GM21825 (cell line): ENCODE measurements around the gene VIPR2.
"Not testable (repeated sequence)": the region's sequence is repeated elsewhere in the genome, so short reads cannot be mapped to it uniquely, and the experiment has no call there.

Experiments
- ATAC-seq: cut with Tn5 transposase; IDR thresholded peaks from one replicate; pipeline ENCODE4 v1.9.1; 2021; ENCODE audit warnings: mild to moderate bottlenecking, moderate library complexity; ENCODE audit not compliant: unreplicated experiment

The VIPR2 gene

GRCh38 chr7:159094023-159094740 lies 50.5 kb downstream of the VIPR2 start:
- ATAC-seq, result no peak

- no peak for ATAC-seq
These were observed 51.2 kb downstream of the VIPR2 start for GRCh38 chr7:159093351-159093971.

- ATAC-seq, result no peak
These were observed 52.0 kb downstream of the VIPR2 start for GRCh38 chr7:159092701-159093121.

GRCh38 chr7:159091480-159092475 lies 52.9 kb downstream of the VIPR2 start:
- no peak for ATAC-seq

DNA sequence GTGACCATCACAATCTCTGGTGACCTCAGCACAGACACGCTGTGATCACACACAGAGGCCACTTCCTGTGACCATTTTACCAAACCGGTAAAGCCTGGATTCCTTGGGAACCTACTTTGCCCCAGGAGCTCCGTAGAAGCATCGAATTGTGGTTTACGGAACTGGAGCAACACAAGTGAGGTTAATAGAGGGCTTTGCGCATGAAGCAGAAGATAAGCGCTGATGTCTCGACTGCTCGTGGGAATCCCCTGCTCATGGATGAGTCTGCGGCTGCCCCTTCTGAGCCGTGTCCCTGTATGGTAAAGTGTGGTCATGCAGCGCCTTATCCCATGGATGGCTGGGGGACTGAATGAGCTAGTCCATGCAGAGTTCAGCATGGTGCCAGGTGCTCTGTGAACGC lies 53.6 kb downstream of the VIPR2 start:
- no peak for ATAC-seq

- no peak for ATAC-seq
These were observed 56.4 kb downstream of the VIPR2 start for GRCh38 chr7:159088016-159088865.

- ATAC-seq, result no peak
These were observed 58.3 kb downstream of the VIPR2 start for GRCh38 chr7:159086301-159086925.

DNA sequence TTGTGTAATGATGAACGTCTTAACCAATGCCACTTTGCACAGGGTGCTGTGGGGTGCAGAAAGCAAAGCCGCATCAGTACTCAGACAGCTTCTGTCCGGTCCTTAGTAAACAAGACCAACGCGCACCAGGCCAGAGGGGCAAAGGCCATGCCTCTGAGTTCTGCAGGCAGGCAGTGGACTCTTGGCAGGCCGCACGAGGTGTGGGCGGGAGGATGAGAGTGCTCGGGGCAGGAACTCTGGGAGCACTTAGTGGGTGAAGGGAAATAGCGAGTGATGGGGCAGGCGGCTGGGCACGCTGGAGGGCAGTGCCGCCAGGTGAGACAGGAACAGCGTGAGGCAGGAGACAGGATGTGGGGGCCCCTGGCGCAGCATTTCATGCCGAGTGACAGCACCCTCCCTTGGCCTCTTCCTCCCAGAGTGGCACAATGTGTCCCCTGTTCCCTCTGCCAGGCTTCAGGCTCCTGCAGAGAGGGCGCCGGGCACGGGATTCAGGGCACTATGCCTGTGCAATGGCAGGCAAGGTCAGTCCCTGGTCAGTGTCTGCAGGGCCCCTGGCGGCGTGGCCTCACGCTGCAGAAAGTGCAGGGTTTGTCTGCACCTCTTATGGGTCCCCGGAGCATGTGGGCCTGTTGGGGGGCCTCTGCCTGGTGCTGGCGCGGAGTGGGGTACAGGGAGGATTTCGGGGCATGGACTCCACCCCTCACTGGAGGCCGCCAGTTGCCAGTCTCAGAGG lies 60.4 kb downstream of the VIPR2 start:
- ATAC-seq, result no peak

DNA sequence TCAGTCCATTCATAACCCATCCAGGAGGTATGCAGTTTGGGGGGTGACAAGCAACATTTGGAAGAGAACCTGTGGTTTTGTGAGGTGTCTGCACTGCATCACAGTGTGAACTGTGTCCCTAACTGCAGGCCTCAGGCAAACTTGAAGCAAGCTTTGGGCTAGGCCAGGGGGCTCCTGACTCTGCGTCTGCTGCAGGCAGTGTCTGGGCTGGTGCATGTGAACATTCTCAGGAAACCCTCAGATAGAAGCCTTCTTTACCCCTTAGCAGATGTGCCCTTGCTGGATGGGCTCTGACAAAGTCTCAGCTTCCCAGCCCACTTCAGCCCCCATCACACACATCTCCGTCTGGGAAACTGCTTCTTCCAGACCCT lies 61.0 kb downstream of the VIPR2 start:
- ATAC-seq, result no peak

DNA sequence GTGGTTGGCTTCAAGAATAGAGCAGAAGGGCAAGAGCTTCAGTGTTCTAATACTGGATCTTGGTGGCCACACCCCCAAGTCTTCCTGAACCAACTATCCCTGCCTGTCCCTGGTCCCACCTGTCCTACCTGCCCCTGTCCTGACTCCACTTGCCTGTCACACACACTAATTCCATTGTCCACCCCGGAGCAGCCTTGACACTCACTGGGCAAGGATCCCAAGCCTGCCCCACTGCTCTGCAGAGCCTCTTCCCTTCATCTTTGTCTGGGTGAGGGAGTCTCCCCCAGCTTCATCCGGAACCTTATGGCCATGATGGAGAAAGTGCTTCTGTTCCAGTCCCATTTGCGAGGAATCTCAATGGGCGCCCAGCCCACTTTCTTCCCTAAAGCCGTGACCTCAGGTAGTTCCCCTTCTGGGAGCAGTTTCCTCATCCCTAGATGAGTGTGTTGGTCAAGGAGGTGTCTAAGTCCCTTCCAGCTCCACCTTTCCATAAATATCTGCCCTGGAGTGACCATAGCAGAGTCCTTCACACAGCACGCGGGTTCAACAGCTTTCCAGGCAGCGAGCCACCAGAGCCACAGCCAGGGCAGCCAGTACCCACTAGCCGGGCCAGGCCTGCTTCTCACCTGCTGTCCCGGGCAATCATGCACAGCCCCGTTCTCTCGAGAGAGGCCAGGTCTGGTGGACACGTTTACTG lies 61.5 kb downstream of the VIPR2 start:
- ATAC-seq, result no peak

- not testable (repeated sequence) for ATAC-seq
These were observed 62.6 kb downstream of the VIPR2 start for GRCh38 chr7:159082075-159082474.

GRCh38 chr7:159078911-159079270 lies 65.8 kb downstream of the VIPR2 start:
- ATAC-seq, result no peak

GRCh38 chr7:159078193-159078910 lies 66.3 kb downstream of the VIPR2 start:
- ATAC-seq, result no peak

- ATAC-seq, result no peak
These were observed 68.3 kb downstream of the VIPR2 start for GRCh38 chr7:159076333-159076732.

DNA sequence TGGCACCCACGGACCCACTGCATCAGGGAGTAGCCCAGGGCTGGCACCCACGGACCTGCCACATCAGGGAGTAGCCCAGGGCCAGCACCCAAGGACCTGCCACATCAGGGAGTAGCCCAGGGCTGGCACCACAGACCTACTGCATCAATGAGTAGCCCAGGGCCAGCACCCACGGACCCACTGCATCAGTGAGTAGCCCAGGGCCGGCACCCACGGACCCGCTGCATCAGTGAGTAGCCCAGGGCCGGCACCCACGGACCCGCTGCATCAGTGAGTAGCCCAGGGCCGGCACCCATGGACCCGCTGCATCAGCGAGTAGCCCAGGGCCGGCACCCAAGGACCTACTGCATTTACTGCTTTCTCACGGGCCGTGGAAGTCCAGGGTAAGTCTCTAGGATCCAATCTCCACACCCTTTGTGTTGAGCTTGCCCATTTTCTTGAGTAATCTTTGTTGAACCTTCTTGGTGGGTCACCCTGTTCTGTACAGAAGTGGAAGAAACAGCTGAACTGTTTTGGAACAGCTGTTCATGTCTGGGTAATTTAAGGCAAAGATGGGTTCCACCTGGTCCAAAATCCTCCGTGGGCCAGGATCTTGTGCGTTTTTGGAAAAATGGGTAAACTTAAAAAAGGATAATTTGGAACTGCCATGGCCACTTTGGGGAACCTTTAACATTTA lies 69.0 kb downstream of the VIPR2 start:
- no peak for ATAC-seq

DNA sequence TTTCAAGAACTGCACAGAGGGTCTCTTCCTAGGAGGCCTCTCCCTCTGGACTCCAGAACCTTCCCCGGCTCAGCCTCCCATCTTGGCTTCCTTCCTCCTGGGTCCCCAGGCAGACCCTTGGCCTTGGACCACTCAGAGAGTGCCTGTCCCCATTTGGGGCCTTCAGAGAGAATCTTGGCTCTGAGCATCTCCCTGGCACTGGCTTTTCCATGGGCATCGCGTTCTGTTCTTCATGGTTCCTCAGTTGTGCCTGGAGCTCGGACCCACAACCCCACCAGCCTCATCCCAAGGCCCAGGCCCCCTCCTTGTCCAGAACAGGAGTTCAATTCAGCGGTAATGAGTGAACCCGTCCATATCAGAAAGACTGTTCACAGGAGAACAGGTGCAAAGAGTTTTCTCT lies 73.4 kb downstream of the VIPR2 start:
- ATAC-seq, result no peak

GRCh38 chr7:159070431-159071148 lies 74.1 kb downstream of the VIPR2 start:
- no peak for ATAC-seq
